NCI-H1105 (cell line): ENCODE measurements around the gene PPIF.

Source experiments
- DNase-seq: peaks from one replicate; lab custom pipeline; 2025; lab: John Stamatoyannopoulos, UW

PPIF gene

DNA sequence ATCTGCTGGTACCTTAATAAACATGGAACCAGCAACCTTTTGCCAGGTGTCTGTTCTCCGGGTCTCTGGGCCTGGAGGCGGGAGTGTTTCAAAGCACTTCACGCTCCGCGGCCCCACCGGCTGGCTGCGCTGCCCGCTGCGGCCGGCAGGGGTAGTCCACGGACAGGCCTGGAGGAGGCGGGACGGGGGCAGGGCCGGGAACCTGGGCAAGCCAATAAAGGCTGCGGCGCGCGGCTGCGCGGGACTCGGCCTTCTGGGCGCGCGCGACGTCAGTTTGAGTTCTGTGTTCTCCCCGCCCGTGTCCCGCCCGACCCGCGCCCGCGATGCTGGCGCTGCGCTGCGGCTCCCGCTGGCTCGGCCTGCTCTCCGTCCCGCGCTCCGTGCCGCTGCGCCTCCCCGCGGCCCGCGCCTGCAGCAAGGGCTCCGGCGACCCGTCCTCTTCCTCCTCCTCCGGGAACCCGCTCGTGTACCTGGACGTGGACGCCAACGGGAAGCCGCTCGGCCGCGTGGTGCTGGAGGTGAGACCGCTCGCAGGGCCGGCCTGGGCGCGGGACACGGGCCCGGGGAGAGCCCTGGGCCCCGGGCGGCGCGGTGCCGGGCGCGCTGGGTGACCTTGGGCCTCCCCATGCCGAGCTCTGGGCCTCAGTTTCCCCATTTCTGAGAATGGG, at the start of gene PPIF:
Gene PPIF, plus strand, starts transcription at position 244 of the 668 bp plus-strand sequence. Its CDS starts 80 bp downstream, at position 324.
- peak; percentile 59 for DNase-seq

DNA sequence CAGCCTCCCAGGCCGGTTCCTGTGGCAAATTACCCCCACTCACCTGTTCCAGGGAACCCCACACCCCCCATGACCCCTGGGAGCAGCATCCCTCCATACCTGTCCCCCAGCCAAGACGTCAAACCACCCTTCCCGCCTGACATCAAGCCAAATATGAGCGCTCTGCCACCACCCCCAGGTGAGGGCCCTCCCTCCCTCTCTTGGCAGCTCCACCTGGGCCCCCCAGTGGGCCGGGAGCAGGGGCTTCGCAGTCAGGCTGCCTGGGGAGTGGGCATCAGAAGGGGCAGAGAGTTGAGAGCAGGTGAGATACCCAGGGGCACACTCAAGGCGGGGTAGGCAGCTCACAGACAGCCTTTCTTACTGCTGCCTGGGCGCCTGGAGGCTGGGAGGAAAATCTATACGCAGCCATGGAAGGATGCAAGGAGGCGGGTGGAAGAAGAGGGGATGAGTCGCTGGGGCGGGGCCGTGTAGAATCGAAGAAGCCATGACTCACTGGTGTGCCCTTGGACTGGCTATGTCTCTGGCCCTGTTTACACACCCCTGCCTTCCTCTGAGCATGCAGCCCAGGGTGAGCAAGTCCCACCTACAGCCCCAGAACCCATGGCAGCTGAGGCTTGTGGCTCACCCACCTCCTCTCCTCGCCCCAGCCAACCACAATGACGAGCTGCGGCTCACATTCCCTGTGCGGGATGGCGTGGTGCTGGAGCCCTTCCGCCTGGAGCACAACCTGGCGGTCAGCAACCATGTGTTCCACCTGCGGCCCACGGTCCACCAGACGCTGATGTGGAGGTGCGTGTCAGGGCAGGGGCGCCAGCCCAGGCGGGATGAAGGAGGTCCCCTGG, 48.6 kb upstream of the PPIF start:
- DNase-seq, result no peak

DNA sequence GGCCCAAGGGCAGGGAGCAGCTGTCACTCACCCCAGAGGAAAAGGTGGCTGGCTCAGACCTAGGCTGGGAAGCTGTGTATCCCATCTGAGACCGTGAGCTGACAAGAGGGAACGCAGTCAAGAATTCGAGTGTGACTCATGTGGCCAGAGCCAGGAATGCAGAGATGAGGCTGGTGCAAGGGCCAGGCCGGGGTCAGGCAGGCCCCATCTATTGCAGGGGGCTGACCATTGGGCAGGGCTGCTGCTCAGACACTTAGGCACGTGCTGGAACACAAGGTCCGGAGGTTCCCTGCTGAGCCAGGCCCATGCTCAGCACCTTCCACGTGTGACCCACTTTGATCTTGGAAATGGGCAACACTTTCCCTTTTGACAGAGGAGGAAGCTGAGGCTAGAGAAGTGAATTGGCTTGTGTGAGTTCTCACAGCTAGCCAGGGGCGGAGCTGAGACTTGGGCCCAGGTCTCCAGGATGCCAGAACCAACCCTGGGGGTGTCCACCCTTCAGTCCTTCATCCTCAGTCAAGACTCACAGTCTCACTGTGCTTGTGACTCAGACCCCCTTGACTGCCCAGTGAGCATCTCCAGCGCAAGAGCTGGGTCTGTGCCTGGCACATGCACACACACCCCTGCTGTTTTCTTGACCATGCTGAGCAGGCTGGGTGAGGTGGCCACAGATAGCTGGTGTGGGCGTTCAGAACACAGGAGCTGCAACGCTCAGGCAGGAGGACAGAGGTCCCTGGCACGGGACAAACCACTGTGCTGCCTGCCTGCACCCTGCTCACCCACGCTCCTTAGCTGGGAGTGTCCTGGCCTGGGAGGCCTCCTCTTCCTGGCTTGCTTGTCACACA, 47.6 kb upstream of the PPIF start:
- no peak for DNase-seq

DNA sequence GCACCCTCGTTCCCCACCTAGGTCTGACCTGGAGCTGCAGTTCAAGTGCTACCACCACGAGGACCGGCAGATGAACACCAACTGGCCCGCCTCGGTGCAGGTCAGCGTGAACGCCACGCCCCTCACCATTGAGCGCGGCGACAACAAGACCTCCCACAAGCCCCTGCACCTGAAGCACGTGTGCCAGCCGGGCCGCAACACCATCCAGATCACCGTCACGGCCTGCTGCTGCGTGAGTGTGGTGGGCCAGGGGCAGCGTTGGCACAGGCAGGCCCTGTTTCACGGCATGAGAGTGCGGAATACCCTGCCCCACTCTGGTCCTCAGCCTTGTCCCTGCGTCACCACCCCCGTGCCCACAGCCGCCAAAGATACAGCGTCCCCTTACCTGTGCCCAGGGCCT, 46.6 kb upstream of the PPIF start:
- no peak for DNase-seq

DNA sequence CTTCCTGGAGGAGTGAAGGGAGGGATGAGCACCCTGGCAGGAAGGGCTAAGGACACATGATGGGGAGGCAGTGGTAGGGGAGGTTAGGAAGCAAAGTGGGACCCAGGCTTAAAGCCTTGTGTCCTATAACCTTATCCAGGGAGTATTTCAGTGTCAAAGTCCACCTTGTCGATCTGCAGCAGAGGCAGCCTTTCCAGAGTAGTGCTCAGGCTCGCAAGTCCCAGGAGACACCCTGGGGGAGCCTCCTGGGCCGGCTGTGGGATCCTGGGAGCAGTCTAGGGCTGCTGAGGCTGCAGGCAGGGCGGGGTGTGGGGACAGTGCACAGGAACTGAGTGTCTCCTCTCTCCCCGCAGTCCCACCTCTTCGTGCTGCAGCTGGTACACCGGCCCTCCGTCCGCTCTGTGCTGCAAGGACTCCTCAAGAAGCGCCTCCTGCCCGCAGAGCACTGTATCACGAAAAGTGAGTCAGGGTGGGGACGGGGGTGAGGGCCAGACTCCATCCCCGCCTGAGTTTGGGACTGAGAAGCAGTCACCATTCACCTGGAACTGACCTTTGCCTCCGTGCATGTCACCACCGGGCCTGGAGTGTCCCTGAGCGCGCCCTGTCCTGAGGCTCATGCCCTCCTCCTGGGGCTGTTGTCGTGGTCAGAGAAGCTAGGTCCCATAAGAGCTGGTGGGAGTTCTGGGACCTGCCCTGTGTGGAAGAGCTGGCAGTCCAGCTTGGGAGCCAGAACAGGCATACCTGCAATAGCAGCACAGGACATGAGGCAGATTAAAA, 45.3 kb upstream of the PPIF start:
- DNase-seq, result no peak

DNA sequence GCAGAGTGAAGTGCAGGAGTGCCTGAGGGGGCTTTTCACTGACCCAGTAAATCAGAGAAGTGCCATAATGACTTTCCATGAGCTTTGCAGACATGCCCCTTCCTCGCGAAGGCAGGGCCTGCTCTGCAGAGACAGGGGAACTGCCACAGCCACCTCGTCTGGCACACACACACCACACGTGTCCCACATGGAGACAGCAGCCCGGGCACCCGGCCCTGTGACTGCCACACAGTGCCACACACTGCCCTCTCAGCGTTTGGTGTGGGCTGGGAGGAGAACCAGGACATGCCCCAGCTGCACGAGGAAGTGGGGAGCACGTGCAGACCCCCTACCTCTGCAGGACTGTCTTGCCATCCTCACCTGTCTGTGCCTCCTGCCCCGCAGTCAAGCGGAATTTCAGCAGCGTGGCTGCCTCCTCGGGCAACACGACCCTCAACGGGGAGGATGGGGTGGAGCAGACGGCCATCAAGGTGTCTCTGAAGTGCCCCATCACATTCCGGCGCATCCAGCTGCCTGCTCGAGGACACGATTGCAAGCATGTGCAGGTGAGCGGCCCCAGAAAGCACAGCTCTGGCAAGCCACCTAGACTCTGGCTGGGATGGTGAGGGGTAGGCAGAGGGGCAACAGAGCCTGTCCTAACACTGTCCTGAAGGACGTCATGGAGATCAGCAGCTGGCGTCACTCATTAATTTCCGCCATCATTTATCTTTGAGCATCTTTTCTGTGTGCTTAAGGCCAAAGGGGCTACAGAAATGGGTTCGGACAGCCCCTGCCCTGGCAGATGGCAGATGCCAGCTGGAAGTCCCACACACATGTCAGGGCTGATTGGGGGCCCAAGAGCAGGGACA, 43.4 kb upstream of the PPIF start:
- DNase-seq, result no peak

DNA sequence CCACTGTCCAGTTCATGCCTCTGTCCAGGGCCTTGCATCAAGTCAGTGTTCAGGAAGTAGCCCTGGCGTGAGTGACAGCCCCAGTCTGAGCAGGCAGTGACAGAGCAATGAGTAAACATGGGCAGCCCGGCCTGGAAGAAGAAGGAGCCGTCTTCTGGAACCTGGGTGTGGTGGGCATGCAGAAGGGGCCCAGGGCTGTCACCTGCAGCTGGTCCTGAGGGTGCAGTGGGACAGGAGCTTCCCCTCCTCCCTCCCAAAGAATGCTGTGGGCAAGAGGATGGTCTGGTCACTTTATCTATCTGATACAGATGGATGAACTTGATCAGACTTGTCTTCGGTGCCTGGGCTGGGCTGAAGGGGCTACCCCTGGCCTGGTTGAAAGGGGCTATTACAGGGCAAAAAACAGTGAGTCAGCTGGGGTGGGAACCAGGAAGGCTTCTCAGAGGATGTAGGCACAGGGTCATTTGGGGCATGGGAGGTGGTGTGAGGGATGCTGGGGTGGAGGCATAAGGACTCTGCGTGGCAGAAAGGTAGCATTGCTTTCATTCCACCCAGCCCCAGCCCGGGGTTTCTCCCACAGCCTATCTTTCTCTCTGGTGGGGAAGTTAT, 42.7 kb upstream of the PPIF start:
- no peak for DNase-seq

DNA sequence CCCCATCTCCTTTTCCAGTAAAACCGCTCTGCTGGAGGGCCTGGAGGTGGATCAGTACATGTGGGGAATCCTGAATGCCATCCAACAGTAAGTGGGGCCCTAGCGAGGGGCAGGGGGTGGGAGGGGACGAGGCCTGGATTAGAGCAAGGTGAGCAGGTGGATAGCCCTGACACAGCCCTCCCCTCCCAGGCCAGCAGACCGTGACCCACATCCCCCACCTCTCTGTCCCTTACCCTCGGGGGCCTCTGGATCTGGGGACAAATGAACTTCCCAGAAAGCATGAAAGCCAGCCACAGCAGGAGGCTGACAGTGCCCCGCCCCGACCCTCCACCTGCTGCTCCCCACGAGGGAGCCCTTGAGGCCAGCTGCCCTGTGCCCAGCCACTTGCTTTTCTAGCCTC, 41.8 kb upstream of the PPIF start:
- DNase-seq, result no peak

DNA sequence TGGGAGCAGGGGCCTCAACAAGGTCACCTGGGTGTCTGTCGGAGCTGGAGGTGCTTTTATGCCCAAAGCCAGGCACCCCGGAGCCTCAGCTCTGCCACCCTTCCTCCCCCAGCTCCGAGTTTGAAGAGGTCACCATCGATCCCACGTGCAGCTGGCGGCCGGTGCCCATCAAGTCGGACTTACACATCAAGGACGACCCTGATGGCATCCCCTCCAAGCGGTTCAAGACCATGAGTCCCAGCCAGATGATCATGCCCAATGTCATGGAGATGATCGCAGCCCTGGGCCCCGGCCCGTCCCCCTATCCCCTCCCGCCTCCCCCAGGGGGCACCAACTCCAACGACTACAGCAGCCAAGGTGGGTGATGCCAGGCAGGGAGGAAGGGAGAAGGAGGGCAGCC, 41.3 kb upstream of the PPIF start:
- DNase-seq, result no peak

DNA sequence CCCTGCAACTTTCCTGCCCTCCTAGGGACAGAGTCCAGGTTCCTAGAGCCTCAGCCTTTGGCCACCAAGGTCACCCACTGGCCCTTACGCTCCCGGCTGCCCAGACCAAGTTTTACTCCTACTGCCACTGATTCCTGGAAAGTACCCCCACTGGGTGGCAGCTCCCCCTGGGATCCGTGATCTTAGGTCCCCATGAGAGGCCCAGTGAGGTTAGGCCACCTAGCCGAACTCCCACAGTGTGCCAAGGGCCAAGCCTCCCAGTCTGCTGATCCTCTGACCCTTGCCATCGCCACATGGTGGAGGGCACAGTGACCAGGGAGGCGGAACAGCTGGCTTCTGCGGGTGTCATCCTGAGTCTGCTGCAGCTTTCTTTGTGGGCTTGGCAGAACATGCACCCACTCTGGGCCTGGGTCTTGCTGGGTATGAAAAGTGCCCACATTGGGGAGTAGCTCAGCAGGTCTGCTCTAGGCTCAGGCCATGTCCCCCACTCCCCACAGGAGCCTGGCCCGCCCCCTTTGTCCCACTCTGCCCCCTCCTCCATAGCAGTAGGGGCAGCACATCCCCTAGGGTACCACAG, 40.5 kb upstream of the PPIF start:
- no peak for DNase-seq

DNA sequence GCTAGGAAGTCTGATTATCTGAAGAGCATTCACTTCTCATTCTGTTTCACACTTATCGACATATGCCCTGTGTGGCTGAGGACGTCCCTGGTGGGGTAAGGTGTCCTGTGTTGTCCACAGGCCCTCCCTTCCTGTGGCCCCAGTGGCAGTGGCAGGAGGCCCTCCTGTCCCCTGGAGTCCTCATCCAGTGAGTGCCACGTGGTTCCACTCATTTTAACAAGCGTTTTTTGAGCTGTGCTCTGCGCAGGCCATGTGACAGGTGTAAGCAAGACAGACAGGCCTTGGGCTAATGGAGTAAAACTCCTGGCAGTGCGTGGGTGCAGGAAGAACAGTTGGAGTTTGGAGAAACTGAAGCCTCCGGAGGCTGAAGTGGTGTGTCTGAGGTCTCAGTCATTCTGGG, 39.3 kb upstream of the PPIF start:
- DNase-seq, result no peak

DNA sequence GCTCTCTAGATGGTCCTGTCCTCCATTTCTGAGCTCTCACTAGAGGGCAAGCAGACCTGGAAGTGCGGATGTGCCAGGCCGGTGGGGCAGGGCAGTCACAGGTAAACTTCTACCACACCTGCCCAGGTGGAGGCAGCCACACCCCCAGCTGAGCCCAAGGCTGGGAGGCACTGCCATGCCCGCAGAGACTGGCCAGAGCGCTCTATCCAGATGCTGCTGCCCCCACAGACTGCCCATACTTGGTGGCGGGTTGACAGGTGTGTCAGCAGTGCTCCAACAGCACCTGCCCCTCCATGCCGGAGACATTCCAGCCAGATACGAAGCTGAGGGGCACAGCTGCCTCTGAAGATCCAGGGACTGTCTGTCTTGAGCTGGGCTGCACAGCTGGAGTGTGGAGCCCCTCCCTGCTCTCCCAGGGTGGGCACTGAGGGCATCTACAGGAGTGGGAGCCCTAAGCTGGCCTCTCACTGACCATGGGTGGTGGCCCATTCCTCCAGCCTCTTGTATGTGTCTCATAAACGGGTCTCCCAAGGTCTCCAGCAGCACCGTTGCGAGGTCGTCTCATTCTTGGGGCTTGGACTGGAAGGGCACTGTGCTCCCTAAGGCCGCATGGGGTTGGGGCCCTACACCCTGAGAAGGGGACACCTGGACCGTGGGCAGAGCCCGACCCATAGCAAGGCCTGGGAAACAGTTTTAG, 38.2 kb upstream of the PPIF start:
- DNase-seq, result no peak

DNA sequence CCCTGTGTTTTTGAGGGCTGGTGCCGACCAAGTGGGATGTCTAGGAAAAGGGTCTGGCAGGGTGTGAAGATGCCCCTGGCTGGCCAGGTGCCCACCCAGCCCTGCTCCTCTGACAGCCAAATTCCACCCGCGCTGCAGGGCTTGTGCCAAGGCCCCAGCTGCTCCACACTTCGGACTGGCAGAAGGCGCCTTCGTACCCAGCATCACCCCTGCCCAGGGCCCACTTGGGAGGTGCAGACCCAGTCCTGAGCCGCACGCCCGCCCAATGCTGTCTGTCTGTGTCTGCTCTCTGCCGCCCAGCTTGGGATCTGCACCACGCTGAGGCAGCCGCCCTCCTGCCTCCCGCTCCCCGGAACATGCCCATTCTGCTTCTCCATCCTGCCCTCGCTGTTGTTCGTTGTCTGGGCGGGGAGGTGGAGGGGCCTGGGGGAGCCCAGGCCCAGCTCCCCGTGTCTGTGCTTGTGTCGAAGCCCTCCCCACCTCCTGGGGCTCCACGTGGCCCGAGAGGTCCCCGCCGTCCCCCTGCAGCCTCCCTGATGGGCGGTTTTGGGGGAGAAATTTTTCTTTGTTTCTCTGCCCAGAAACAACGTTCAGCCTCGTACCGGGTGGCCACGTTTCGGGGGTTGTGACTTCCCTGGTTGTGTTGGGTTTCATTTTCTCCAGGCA, 36.9 kb upstream of the PPIF start:
- no peak for DNase-seq

DNA sequence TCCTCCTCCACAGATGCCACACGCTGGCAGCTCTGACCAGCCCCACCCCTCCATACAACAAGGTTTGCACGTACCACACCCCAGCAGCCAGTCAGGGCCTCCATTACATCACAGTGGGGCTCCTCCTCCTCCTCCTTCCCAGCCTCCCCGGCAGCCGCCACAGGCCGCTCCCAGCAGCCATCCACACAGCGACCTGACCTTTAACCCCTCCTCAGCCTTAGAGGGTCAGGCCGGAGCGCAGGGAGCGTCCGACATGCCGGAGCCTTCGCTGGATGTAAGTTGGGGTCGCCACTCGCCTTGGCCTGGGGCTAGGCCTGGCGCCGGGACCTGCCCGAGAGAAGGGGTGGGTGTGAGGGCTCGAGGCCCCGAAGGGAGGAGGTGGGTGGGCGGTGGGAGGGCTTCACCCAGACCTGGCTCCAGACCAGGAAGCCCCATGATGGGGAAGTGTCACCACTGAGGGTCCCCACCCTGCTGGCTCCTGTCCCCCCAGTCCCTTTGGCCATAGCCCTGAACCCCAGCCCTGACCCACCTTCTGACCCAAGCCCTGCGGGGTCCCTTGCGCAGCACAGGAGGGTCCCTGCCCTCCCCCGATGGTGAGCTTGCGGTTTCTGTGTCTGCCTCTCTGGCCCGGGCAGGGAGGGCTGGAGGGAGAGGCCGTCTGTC, 36.2 kb upstream of the PPIF start:
- DNase-seq, result no peak

DNA sequence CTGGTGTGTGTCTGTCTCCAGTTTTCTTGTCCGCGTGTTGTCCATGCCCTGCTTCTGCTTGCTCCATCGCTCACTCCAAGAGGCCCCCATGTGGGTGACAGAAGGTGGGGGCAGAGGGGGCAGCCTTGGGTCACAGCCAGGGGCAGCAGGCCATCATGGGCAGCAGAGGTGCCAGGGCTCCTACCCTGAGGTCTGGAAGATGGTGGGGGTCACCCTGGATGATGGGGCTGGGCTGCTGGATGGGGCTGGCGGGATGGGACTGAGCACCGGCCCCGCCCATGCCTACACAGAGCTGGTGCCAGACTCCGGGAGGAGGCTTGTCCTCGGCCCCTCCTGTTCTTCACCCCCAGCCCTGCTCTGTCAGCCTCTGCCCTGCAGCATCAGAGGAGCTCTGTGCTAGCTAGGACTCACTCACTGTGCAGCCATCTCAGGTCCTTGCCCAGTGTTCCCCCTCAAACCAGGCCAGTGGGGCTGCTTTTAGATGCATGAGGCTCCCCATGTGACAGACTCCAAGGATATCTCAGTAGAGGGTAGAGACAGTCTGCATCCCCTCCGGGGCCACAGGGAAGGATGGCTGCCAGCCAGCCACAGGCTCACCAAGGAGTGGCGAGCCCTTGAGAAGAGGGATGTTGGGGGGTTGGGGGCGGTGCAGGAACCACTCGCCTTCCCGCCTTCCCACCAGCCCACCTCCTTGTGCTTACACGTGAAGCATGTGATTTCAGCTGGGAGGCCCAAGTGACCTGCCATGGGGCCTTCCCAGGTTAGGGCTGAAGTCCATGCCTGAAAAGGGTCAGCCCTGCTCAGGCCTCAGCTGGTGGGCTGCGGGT, 35.5 kb upstream of the PPIF start:
- no peak for DNase-seq

DNA sequence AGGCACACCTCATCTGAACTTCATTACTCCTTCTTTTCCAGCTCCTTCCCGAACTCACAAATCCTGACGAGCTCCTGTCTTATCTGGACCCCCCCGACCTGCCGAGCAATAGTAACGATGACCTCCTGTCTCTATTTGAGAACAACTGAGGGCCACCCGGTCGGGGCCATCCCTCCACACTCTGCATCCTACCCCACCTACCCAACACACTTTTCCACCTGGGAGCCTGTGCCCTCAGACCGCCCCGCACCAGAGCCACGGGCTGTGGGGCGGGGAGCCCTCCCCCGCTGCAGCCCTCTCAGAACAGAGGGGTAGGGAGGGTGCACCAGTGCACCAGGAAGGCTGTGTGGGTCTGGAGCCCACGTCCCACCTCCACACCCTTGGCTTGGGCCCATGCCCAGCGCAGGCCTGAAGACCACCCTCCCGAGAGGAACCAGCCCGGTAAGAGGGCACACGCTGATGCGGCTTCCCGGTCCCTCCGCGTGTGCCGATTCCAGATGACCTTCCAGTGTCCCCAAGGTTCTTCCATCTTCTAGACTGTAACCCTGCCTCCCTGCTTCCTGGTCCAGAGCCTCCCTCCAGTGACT, 34.6 kb upstream of the PPIF start:
- DNase-seq, result no peak

DNA sequence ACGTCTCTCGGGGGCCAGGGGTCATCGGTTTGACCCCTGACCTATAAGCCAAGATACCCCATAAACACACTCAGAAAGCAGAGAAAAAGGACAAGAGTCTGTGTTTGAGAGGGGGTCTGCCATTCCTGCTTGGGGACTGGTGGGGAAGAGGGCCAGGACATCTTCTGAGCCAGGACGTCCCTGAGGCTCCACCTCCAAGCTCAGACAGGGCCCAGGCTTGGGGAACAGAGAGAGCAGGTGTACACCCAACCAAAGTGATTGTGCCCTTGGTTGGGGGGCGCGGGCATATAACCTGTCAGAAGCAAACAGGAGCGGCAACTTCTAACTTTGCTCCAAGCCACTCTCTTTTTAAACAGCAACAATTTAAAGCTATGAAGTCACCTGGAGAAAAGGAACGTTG, 33.9 kb upstream of the PPIF start:
- DNase-seq, result no peak
